Measurements from ENCODE around the gene BMP8A. TPM values are rescaled to one million over a fixed set of nuclear protein-coding genes. Genes with fewer than 3 reads are reported as not detected.

BMP8A gene
- total and polyA plus RNA-seq, 10 of the 15 experiments (the other 5 are each of a cell fraction or from before 2014, with no cell fraction given), result not detected

DNA sequence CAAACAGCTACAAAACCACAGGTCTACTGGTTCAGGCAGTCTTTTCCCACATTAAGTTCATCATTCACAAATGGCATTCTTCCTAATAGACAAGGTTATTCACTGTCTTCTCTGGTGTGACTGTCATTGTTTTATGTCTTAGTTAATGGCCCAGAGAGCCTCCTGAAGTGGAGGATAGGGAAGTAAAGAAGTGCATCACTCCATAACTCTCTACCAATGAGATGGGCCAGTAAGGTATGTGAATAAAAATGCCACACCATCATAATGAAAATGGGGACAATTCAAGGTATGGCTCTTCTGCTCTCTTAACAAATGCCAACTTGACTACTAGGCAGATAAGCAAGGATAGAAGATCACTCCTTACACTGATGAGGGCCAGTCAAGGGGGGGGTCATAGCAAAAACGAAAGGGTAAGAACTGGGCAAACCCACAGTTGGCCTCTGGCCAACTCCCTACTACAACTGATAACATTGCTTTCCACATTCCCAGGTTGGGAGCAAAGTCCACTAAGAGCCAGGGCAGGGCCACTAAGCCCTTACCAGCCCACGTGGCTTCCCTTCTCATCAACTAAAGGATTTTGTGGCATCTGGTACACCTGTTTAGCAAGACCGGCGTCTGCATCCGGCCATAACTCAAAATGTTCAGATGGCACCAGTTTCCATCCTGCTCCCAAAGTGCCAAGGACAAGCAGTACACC lies 75.2 kb downstream of the BMP8A start:
- peaks cover 48 to 82% of the 10 kb centered on the region in 2 experiments for H3K36me3 ChIP-seq (ENCODE audit: control insufficient read depth in 2 of 2, insufficient read depth in 2 of 2, low read length in 1 of 2)
- SMC1A ChIA-PET (ENCODE audit: uncharacterized antibody, unreplicated experiment), result no interaction called here
- DNase-seq (ENCODE audit: low read depth, low spot score) (no peak), ATAC-seq (no peak), FAIRE-seq (no peak)
- peaks cover 5% of the 10 kb centered on the region; the same call in 1 of the 2 replicates for H3K4me1 ChIP-seq (ENCODE audit: control insufficient read depth, insufficient read depth, low read length)
- no peak overlapping the region for H3K9ac ChIP-seq (ENCODE audit: control insufficient read depth, insufficient read depth, low read length)
- TF ChIP-seq ZNF24 (IDR thresholded peaks at IDR 0.05) (no peak), POLR2AphosphoS5 (IDR thresholded peaks at IDR 0.05; ENCODE audit: low read length) (peak; percentile 43; the same call in 1 of the 2 replicates)
- TF ChIP-seq, protein P1, sequence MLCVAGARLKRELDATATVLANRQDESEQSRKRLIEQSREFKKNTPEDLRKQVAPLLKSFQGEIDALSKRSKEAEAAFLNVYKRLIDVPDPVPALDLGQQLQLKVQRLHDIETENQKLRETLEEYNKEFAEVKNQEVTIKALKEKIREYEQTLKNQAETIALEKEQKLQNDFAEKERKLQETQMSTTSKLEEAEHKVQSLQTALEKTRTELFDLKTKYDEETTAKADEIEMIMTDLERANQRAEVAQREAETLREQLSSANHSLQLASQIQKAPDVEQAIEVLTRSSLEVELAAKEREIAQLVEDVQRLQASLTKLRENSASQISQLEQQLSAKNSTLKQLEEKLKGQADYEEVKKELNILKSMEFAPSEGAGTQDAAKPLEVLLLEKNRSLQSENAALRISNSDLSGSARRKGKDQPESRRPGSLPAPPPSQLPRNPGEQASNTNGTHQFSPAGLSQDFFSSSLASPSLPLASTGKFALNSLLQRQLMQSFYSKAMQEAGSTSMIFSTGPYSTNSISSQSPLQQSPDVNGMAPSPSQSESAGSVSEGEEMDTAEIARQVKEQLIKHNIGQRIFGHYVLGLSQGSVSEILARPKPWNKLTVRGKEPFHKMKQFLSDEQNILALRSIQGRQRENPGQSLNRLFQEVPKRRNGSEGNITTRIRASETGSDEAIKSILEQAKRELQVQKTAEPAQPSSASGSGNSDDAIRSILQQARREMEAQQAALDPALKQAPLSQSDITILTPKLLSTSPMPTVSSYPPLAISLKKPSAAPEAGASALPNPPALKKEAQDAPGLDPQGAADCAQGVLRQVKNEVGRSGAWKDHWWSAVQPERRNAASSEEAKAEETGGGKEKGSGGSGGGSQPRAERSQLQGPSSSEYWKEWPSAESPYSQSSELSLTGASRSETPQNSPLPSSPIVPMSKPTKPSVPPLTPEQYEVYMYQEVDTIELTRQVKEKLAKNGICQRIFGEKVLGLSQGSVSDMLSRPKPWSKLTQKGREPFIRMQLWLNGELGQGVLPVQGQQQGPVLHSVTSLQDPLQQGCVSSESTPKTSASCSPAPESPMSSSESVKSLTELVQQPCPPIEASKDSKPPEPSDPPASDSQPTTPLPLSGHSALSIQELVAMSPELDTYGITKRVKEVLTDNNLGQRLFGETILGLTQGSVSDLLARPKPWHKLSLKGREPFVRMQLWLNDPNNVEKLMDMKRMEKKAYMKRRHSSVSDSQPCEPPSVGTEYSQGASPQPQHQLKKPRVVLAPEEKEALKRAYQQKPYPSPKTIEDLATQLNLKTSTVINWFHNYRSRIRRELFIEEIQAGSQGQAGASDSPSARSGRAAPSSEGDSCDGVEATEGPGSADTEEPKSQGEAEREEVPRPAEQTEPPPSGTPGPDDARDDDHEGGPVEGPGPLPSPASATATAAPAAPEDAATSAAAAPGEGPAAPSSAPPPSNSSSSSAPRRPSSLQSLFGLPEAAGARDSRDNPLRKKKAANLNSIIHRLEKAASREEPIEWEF (IDR thresholded peaks at IDR 0.05; ENCODE audit: insufficient replicate concordance, low read depth, low read length), result no peak
- in situ Hi-C loops (cut with MboI), result no loop called here
- no peak overlapping the region for H3K27ac ChIP-seq (ENCODE audit: control insufficient read depth, insufficient read depth)
- H3K4me3 ChIP-seq, result no peak overlapping the region
- no peaks in the 10 kb centered on the region for H3K9me3 ChIP-seq (replicated peaks; ENCODE audit: control insufficient read depth, insufficient read depth, low read length)
- POLR2A ChIA-PET, result no interaction called here
- BruUV-seq (replicated peaks), result no TSS peak
- WGBS (ENCODE audit: insufficient coverage, insufficient replicate concordance, low lambda C conversion rate, missing lambda C conversion rate), result 97% methylated on average over 5 of the region's 5 CpGs
- no peaks in the 10 kb centered on the region for H3K27me3 ChIP-seq (replicated peaks in 1 of 2; ENCODE audit: control insufficient read depth in 2 of 2, insufficient read depth in 2 of 2, low read length in 1 of 2)
- RAD21 ChIA-PET (ENCODE audit: unreplicated experiment), result no interaction called here
- peaks cover 16% of the 10 kb centered on the region for H3K79me2 ChIP-seq (ENCODE audit: control insufficient read depth, insufficient read depth, low read length)
- CTCF ChIA-PET, result interaction anchor here (0.9 to 1.2 kb wide), 2 partner anchors 28 to 375 kb away, joined by 3 read pairs; no protein-coding TSS in a partner anchor
- intact Hi-C loops (cut with micrococcal nuclease; ENCODE audit: unreplicated experiment), result no loop called here
- no peak overlapping the region for H2AFZ ChIP-seq (ENCODE audit: control insufficient read depth, low read depth, low read length)
- H3K4me2 ChIP-seq (ENCODE audit: control insufficient read depth, insufficient read depth), result 0 out of 2 replicates have a peak overlapping the region, but pooled peaks have one; percentile 4
- H4K20me1 ChIP-seq (ENCODE audit: control insufficient read depth, insufficient read depth), result peaks cover 7% of the 10 kb centered on the region

Data from GM12878 (cell line).